Prostate gland (tissue), 2 donors: Measurements from ENCODE around the gene GGA3.

Experiments
- POLR2AphosphoS5 ChIP-seq: sonication (generic); formaldehyde crosslinking; IDR thresholded peaks from one replicate; pipeline ENCODE4 v1.6.1; 2017; ENCODE audit warnings: antibody characterized with exemption
- TF ChIP-seq, protein P1 (sequence below), 4 experiments: fragments of 200-600 bp in 2 of 4; fragments of 450-650 bp in 2 of 4; sonication (generic) in 2 of 4; IDR thresholded peaks; 1 replicate in 3 of 4; 2 replicates in 1 of 4; pipeline ENCODE4 v1.5.1; 2016 to 2019; ENCODE audit warnings: antibody characterized with exemption in 4 of 4, mild to moderate bottlenecking in 2 of 4, moderate library complexity in 2 of 4

DNA sequence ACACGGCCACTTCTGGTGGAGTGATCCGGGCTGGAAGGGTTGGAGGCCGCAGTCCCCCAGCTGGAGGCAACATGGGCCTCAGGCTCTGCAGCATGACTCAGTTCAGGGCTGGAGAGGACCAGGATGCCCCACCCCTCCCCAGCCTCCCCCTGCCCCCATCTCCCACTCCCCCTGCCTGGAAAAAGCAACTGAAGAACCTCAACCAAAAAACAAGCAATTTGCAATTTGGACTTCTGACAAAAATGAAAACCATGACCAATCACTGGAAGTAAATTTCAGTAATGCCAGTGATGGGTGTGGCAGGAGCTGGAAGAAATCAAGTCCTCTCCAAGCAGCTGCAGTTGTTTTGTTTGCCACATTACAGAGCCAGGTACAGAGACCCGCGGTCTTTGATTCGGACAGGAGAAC lies 16.3 kb upstream of the GGA3 start:
- TF ChIP-seq, protein P1, sequence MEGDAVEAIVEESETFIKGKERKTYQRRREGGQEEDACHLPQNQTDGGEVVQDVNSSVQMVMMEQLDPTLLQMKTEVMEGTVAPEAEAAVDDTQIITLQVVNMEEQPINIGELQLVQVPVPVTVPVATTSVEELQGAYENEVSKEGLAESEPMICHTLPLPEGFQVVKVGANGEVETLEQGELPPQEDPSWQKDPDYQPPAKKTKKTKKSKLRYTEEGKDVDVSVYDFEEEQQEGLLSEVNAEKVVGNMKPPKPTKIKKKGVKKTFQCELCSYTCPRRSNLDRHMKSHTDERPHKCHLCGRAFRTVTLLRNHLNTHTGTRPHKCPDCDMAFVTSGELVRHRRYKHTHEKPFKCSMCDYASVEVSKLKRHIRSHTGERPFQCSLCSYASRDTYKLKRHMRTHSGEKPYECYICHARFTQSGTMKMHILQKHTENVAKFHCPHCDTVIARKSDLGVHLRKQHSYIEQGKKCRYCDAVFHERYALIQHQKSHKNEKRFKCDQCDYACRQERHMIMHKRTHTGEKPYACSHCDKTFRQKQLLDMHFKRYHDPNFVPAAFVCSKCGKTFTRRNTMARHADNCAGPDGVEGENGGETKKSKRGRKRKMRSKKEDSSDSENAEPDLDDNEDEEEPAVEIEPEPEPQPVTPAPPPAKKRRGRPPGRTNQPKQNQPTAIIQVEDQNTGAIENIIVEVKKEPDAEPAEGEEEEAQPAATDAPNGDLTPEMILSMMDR (IDR thresholded peaks at IDR 0.05), result no peak
- TF ChIP-seq POLR2AphosphoS5, result no peak
